ENCODE data around the gene CCDC33. TPM values are rescaled to one million over a fixed set of nuclear protein-coding genes. Genes with fewer than 3 reads are reported as not detected.

CCDC33 gene
- total and polyA plus RNA-seq, 2 experiments from 2014 or later = not detected

GRCh38 chr15:74340150-74340549 is 104.0 kb downstream of the CCDC33 start:
- H3K27me3 ChIP-seq (replicated peaks; ENCODE audit: insufficient read depth) = no peaks in the 10 kb centered on the region
- H3K4me1 ChIP-seq (ENCODE audit: insufficient read depth) = peaks cover 13% of the 10 kb centered on the region
- no peaks in the 10 kb centered on the region for H3K9me3 ChIP-seq (ENCODE audit: low read depth)
- no peak overlapping the region for H3K4me3 ChIP-seq
- H2AFZ ChIP-seq = no peak overlapping the region
- 6 to 8% methylated on average over 4 of the region's 4 CpGs for WGBS, 2 experiments (ENCODE audit: low coverage in 1 of 2, low lambda C conversion rate in 2 of 2, missing lambda C conversion rate in 2 of 2)
- no peaks in the 10 kb centered on the region for H3K36me3 ChIP-seq (ENCODE audit: low read depth)
- H3K9ac ChIP-seq = no peak overlapping the region
- DNase-seq = peak; percentile 49
- no peaks in the 10 kb centered on the region for H3K9me2 ChIP-seq (ENCODE audit: insufficient read depth)
- TF ChIP-seq EZH2phosphoT487 (IDR thresholded peaks at IDR 0.05; ENCODE audit: insufficient read depth, low read depth) = no peak
- TF ChIP-seq EZH2 (IDR thresholded peaks at IDR 0.05; ENCODE audit: insufficient read depth, poor library complexity, severe bottlenecking) = no peak
- H4K20me1 ChIP-seq (ENCODE audit: insufficient read depth) = no peaks in the 10 kb centered on the region
- peak overlapping the region; percentile 49 for H3K4me2 ChIP-seq (ENCODE audit: unreplicated experiment)
- H3F3A ChIP-seq (ENCODE audit: insufficient read depth) = no peaks in the 10 kb centered on the region
- in situ Hi-C loops (cut with MboI) = no loop called here
- no peak overlapping the region for H3K27ac ChIP-seq
- no peaks in the 10 kb centered on the region for H3K79me2 ChIP-seq (ENCODE audit: insufficient read depth)

- DNase-seq = no peak
- Histone ChIP-seq H3K4me3 (no peak overlapping the region), H3K79me2 (ENCODE audit: insufficient read depth) (no peaks in the 10 kb centered on the region), H3K4me2 (ENCODE audit: unreplicated experiment) (no peak overlapping the region), H3F3A (ENCODE audit: insufficient read depth) (no peaks in the 10 kb centered on the region), H3K27ac (no peak overlapping the region), H3K9ac (no peak overlapping the region), H3K9me2 (ENCODE audit: insufficient read depth) (no peaks in the 10 kb centered on the region), H3K9me3 (ENCODE audit: low read depth) (no peaks in the 10 kb centered on the region), H2AFZ (no peak overlapping the region), H3K4me1 (ENCODE audit: insufficient read depth) (peaks cover 10% of the 10 kb centered on the region), H4K20me1 (ENCODE audit: insufficient read depth) (no peaks in the 10 kb centered on the region), H3K36me3 (ENCODE audit: low read depth) (no peaks in the 10 kb centered on the region), H3K27me3 (replicated peaks; ENCODE audit: insufficient read depth) (no peaks in the 10 kb centered on the region)
- TF ChIP-seq EZH2 (IDR thresholded peaks at IDR 0.05; ENCODE audit: insufficient read depth, poor library complexity, severe bottlenecking) (no peak), EZH2phosphoT487 (IDR thresholded peaks at IDR 0.05; ENCODE audit: insufficient read depth, low read depth) (no peak)
- in situ Hi-C loops (cut with MboI) = no loop called here
- 91% methylated on average over 14 of the region's 14 CpGs for WGBS, 2 experiments (ENCODE audit: low coverage in 1 of 2, low lambda C conversion rate in 2 of 2, missing lambda C conversion rate in 2 of 2)
Observed at GRCh38 chr15:74343127-74343796, 107.1 kb downstream of the CCDC33 start.

GRCh38 chr15:74343797-74344127 is 107.6 kb downstream of the CCDC33 start:
- no peak overlapping the region for H3K4me3 ChIP-seq
- 93 to 94% methylated on average over 8 of the region's 8 CpGs for WGBS, 2 experiments (ENCODE audit: low coverage in 1 of 2, low lambda C conversion rate in 2 of 2, missing lambda C conversion rate in 2 of 2)
- H3F3A ChIP-seq (ENCODE audit: insufficient read depth) = no peaks in the 10 kb centered on the region
- H3K79me2 ChIP-seq (ENCODE audit: insufficient read depth) = no peaks in the 10 kb centered on the region
- no peak overlapping the region for H3K9ac ChIP-seq
- H3K4me2 ChIP-seq (ENCODE audit: unreplicated experiment) = no peak overlapping the region
- in situ Hi-C loops (cut with MboI) = no loop called here
- H3K27ac ChIP-seq = no peak overlapping the region
- no peak for DNase-seq
- H3K4me1 ChIP-seq (ENCODE audit: insufficient read depth) = peaks cover 10% of the 10 kb centered on the region
- no peaks in the 10 kb centered on the region for H4K20me1 ChIP-seq (ENCODE audit: insufficient read depth)
- H3K9me3 ChIP-seq (ENCODE audit: low read depth) = no peaks in the 10 kb centered on the region
- H3K27me3 ChIP-seq (replicated peaks; ENCODE audit: insufficient read depth) = no peaks in the 10 kb centered on the region
- TF ChIP-seq EZH2 (IDR thresholded peaks at IDR 0.05; ENCODE audit: insufficient read depth, poor library complexity, severe bottlenecking) (no peak), EZH2phosphoT487 (IDR thresholded peaks at IDR 0.05; ENCODE audit: insufficient read depth, low read depth) (no peak)
- H3K9me2 ChIP-seq (ENCODE audit: insufficient read depth) = no peaks in the 10 kb centered on the region
- no peak overlapping the region for H2AFZ ChIP-seq
- H3K36me3 ChIP-seq (ENCODE audit: low read depth) = no peaks in the 10 kb centered on the region

DNA sequence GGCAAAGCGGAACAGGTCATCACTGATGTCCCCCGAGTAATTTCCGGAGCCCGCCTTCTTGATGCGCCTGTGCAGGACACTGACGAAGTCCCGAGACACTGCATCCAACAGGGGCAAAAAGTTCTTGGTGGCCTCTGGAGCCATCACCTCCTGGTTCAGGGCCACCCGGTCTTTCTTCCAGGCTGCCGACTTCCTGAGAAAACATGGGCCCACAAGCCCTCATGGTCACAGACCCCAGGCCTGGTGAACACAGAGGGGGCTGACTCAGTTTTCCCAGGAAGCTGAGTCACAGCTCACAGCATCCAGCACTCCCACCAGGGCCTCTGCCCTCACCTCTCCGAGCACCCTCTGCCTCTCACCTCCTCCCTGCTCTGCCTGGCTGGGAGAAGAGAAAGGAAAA is 108.9 kb downstream of the CCDC33 start:
- no peak overlapping the region for H3K4me3 ChIP-seq
- H4K20me1 ChIP-seq (ENCODE audit: insufficient read depth) = no peaks in the 10 kb centered on the region
- no peaks in the 10 kb centered on the region for H3K79me2 ChIP-seq (ENCODE audit: insufficient read depth)
- H3F3A ChIP-seq (ENCODE audit: insufficient read depth) = no peaks in the 10 kb centered on the region
- TF ChIP-seq EZH2 (IDR thresholded peaks at IDR 0.05; ENCODE audit: insufficient read depth, poor library complexity, severe bottlenecking) = no peak
- no peak for TF ChIP-seq EZH2phosphoT487 (IDR thresholded peaks at IDR 0.05; ENCODE audit: insufficient read depth, low read depth)
- DNase-seq = peak; percentile 31
- H3K9ac ChIP-seq = no peak overlapping the region
- no peak overlapping the region for H2AFZ ChIP-seq
- H3K36me3 ChIP-seq (ENCODE audit: low read depth) = no peaks in the 10 kb centered on the region
- peaks cover 6% of the 10 kb centered on the region for H3K4me1 ChIP-seq (ENCODE audit: insufficient read depth)
- no peak overlapping the region for H3K27ac ChIP-seq
- 90 to 93% methylated on average over 10 of the region's 10 CpGs for WGBS, 2 experiments (ENCODE audit: low coverage in 1 of 2, low lambda C conversion rate in 2 of 2, missing lambda C conversion rate in 2 of 2)
- in situ Hi-C loops (cut with MboI) = no loop called here
- H3K4me2 ChIP-seq (ENCODE audit: unreplicated experiment) = no peak overlapping the region
- no peaks in the 10 kb centered on the region for H3K9me2 ChIP-seq (ENCODE audit: insufficient read depth)
- no peaks in the 10 kb centered on the region for H3K9me3 ChIP-seq (ENCODE audit: low read depth)
- H3K27me3 ChIP-seq (replicated peaks; ENCODE audit: insufficient read depth) = no peaks in the 10 kb centered on the region
